HG02759 (cell line): ENCODE measurements around the gene TAF12.
"Not testable (repeated sequence)": the region's sequence is repeated elsewhere in the genome, so short reads cannot be mapped to it uniquely, and the experiment has no call there.

Experiments
- ATAC-seq: cut with Tn5 transposase; IDR thresholded peaks from one replicate; pipeline ENCODE4 v1.9.1; 2021; ENCODE audit warnings: mild to moderate bottlenecking, moderate library complexity; ENCODE audit not compliant: unreplicated experiment

TAF12 gene

GRCh38 chr1:28642847-28643635, at the start of gene TAF12:
Gene TAF12, minus strand, starts transcription at chr1:28643067. Its CDS starts 20,986 bp downstream, at chr1:28622081.
- ATAC-seq, result peak; percentile 84

- ATAC-seq, result not testable (repeated sequence)
Measured at GRCh38 chr1:28691627-28692026, 48.8 kb upstream of the TAF12 start.

DNA sequence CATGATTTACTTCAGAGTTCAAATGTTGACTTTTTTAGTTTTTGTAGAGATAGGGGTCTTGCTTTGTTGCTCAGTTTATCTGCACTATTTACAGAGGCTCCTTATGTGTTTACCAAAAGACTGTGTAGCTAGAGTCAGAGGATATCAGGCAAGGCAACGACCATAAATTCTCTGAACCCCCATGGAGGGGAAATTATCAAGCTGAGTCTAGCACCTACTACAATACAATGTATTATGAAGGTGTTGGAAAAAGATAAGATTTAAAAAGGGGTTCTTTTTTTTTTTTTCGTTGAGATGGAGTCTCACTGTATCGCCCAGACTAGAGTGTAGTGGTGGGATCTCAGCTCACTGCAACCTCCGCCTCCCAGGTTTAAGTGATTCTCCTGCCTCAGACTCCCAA, 42.1 kb upstream of the TAF12 start:
- ATAC-seq, result no peak

- no peak for ATAC-seq
Measured at GRCh38 chr1:28682840-28683239, 40.0 kb upstream of the TAF12 start.

DNA sequence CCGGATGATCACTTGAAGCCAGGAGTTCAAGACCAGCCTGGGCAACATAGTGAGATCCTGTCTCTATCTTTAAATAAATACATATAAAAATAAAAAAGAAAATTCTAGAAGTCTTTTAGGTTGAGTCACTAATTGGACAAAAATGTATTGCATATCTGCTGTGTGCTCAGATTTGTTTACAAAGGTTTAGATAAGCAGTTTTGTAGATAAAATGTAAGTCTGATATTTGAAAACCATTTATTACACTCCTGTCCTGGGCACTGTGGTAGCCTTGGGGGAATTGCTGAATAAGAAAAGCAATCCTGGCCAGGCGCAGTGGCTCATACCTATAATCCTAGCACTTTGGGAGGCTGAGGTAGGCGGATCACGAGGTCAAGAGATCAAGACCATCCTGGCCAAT, 37.3 kb upstream of the TAF12 start:
- no peak for ATAC-seq

GRCh38 chr1:28675924-28676257, 33.0 kb upstream of the TAF12 start:
- no peak for ATAC-seq

GRCh38 chr1:28672971-28673370, 30.1 kb upstream of the TAF12 start:
- not testable (repeated sequence) for ATAC-seq

GRCh38 chr1:28671254-28671780, 28.4 kb upstream of the TAF12 start:
- no peak for ATAC-seq

DNA sequence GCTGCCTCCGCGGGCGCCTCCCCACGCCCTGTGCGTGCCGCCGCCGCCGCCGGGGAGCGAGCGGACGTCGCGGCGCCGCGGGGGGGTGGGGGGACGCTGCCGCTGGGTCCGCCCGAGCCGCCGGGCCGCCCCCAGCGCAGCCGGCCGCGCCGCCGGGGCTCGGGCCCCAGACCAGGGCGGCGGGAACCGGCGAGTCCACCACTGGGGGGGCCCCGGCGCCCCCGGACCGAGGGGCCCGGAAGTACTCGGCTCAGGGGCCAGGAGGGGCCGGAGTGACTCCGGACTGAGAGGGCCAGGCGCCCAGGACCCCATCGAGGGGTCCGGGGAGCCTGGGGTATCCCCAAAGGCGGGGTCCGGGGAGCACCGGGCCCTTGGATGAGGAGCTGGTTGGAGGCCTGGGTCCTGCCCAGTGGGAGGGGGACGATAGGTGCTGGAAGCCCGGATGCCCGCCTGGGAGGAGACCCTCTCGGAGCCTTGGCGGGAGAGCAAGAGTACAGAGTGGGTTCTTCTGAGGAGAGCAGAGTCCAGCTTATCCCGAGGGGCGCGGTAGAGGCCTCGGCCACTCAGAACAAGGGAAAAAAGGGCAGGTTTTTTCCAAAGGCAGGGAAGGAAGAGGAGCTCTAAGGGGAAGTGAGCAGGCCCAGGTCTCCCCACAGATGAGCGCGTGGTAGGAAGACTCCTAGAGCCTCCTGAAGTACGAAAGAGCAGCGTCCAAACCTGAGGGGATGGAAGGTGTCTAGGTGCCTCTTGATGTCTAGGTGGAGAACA, 26.3 kb upstream of the TAF12 start:
- peak; percentile 74 for ATAC-seq

DNA sequence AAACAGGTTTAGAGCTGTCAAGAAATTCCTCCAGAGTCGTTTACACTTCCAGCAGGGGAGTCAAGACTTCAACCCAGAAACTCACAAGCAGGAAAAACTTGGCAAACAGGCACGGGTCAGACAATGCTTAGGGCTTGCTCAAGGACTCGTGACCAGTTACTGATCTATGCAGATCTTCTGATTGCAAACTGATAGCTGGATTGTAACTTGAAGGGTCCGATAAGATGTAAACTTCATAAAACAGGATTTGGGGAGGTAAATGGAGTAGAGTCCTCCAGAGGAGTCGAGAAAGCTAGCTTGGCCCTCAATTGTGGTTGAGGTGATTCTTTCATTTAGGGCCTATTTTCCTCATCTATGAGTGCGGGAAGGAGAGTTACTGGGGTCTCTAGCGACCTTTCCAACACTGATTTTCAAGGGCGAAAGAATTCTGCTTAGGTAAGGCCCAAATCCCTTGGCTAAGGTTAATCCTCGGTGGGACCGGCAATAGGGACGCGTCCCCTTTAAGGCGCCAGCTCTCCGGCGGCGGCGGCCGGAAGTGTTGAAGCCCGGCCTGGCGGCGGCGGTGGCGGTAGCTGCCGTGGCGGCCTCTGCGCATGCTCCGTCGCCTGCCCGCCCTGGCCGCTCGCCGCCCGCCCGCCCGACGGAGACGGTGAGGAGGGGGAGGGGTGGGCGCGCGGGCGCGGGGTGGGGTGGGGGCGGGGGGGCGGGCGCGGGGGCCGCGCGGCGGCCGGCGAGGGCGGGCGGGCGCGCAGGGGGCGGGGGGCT, 25.5 kb upstream of the TAF12 start, which contains the start of gene GMEB1:
GMEB1 (plus strand) TSS at position 594 of the 765 bp plus-strand sequence. CDS start 14,829 bp downstream, outside the sequence.
- ATAC-seq, result peak; percentile 82

GRCh38 chr1:28666806-28667205, 23.9 kb upstream of the TAF12 start:
- no peak for ATAC-seq

- ATAC-seq, result no peak
Measured at GRCh38 chr1:28663871-28664470, 21.1 kb upstream of the TAF12 start.

DNA sequence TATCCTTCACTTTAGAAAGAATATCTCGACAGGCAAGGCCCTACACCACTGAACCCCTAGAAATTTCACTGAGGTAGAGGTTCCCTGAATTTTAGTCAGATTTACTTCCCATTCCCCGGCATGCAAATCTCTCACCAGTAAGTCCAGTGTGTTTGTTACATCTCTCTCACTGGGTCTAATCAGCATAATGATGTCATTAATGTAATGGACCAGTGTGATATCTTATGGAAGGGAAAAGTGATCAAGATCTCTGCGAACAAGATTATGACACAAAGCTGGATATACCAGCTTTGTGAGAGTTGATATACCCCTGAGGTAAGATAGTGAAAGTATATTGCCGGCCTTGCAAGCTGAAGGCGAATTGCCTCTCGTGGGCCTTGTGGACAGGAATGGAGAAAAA, 13.5 kb upstream of the TAF12 start:
- no peak for ATAC-seq

DNA sequence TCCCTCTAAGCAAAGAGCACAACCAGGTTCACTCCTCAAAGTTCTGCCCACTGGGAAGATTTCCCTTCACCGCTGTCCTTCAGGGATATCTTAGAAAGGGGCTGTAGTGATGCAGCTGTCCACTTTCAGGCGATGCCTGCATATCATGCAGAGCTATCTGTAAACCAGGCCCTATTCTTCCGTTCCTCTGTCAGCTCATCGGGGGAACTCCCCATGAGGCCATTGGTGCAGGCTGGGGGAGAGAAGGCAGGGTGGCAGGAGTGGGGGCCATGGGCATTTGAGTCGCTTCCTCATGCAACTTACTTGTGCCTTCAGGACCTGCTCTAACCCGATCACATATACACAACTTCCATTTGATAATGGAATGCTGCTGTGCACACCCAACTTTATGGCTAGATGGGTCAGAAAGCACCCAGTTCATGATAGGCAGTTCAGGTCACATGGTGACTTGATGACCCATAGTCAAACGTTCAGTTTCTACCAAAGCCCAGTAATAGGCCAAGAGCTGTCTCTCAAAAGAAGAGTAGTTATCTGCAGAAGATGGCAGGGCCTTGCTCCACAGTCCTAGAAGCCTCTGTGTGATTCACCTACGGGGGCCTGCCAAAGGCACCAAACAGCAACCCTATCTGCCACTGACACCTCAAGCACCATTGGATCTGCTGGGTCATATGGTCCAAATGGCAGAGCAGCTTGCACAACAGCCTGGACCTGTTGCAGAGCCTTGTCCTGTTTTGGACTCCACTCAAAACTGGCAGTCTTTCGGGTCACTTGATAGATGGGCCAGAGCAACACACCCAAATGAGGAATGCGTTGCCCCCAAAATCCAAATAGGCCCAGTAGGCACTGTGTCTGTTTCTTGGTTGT, 12.8 kb upstream of the TAF12 start:
- not testable (repeated sequence) for ATAC-seq

DNA sequence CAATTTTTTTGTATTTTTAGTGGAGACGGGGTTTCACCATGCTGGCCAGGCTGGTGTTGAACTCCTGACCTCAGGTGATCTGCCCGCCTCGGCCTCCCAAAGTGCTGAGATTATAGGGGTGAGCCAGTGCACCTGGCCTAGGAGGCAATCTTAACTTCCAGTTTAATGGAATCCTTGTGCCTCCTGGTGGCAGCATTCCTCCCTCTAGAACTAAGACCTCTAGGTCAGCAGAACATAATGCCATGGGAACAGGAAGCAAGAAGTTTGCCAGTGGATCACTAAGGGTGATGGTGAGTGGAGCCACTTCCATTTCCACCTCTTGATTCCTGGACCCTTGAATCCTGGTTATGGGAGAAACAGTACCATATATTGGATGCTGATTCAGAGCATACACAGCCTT, 11.0 kb upstream of the TAF12 start:
- not testable (repeated sequence) for ATAC-seq

DNA sequence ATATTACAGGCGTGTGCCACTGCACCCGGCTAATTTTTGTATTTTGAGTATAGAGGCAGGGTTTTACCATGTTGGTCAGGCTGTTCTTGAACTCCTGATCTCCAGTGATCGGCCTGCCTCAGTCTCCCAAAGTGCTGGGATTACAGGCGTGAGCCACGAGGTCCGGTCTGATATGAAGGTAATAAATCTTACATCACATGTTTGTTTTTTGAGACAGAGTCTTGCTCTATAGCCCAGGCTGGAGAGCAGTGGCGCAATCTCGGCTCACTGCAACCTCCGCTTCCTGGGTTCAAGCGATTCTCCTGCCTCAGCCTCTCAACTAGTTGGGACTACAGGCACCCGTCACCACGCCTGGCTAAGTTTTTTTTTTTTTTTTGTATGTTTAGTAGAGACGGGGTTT, 10.2 kb upstream of the TAF12 start:
- ATAC-seq, result not testable (repeated sequence)

DNA sequence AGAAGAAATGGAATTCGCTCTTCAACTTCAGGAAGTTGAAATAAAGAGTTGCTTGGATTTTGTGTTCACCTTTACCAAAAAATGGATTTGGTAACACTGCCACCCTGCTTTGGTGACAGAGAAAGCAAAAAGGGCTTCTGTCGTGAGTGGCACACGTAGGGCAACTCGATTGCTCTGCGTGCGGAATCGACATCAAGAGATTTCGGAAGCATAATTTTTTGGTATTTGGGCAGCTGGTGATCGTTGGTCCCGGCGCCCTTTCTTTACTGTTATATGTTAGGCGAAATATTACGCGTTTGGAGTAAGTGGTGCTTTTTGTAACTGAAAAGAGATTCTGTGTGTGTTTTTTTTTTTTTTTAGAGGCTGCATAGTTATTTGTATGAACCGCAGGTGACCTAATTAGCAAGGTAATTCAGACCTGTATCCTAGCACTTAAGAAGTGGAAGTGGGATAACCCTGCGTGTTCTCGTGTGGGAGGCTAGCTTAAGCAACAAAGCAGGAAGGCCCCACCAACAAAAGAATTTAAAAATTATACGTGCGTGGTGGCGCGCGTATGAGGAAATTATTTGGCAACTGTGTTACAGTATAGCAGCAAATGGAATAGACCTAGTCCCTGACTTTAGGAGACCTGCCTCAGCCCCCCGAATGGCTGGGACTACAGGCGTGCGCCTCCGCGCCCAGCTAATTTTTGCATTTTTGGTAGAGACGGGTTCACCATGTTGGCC, 5.8 kb upstream of the TAF12 start, which contains the start of gene RNU11:
RNU11 (plus strand) TSS at position 127 of the 725 bp plus-strand sequence.
- ATAC-seq, result peak; percentile 65

GRCh38 chr1:28648008-28648473, 5.2 kb upstream of the TAF12 start:
- peak; percentile 73 for ATAC-seq

- no peak for ATAC-seq
Measured at GRCh38 chr1:28646040-28646439, 3.2 kb upstream of the TAF12 start.
